GM18520 (cell line): Measurements from ENCODE around the gene TCF25.
"Not testable (repeated sequence)": the region's sequence is repeated elsewhere in the genome, so short reads cannot be mapped to it uniquely, and the experiment has no call there.

Source experiments
- ATAC-seq: cut with Tn5 transposase; IDR thresholded peaks from one replicate; pipeline ENCODE4 v1.9.1; 2021; ENCODE audit not compliant: unreplicated experiment

The TCF25 gene

GRCh38 chr16:89871895-89872294, 1.5 kb upstream of the TCF25 start:
- ATAC-seq: no peak

GRCh38 chr16:89873972-89874689, 739 bp downstream of the TCF25 start:
- ATAC-seq: no peak

GRCh38 chr16:89879123-89879522, 5.7 kb downstream of the TCF25 start:
- not testable (repeated sequence) for ATAC-seq

GRCh38 chr16:89880477-89881367, 7.3 kb downstream of the TCF25 start:
- no peak for ATAC-seq

- no peak for ATAC-seq
Measured at GRCh38 chr16:89881368-89881730, 8.0 kb downstream of the TCF25 start.

- no peak for ATAC-seq
Measured at GRCh38 chr16:89883346-89884040, 10.1 kb downstream of the TCF25 start.

- no peak for ATAC-seq
Measured at GRCh38 chr16:89884041-89884421, 10.6 kb downstream of the TCF25 start.

GRCh38 chr16:89887243-89887642, 13.9 kb downstream of the TCF25 start:
- ATAC-seq: no peak

GRCh38 chr16:89890200-89890599, 16.8 kb downstream of the TCF25 start:
- ATAC-seq: no peak

- ATAC-seq: no peak
Measured at GRCh38 chr16:89890886-89891657, 17.7 kb downstream of the TCF25 start.

GRCh38 chr16:89892055-89892630, 18.8 kb downstream of the TCF25 start:
- no peak for ATAC-seq

GRCh38 chr16:89892635-89893034, 19.2 kb downstream of the TCF25 start:
- ATAC-seq: no peak

- no peak for ATAC-seq
Measured at GRCh38 chr16:89893642-89894548, 20.5 kb downstream of the TCF25 start.

GRCh38 chr16:89895482-89896250, 22.3 kb downstream of the TCF25 start:
- ATAC-seq: no peak

GRCh38 chr16:89897204-89897603, 23.8 kb downstream of the TCF25 start:
- ATAC-seq: no peak

- ATAC-seq: no peak
Measured at GRCh38 chr16:89898201-89898967, 25.0 kb downstream of the TCF25 start.

- ATAC-seq: no peak
Measured at GRCh38 chr16:89899879-89900481, 26.6 kb downstream of the TCF25 start.

GRCh38 chr16:89900885-89901284, 27.5 kb downstream of the TCF25 start:
- no peak for ATAC-seq
